ENCODE results near the gene CACNA2D3. TPM values are rescaled to one million over a fixed set of nuclear protein-coding genes. Genes with fewer than 3 reads are reported as not detected.

Gene CACNA2D3
- total RNA-seq, 4 donors from 2014 or later: 0.55 to 3.4 (median 1.6) TPM

GRCh38 chr3:54845011-54845410 is 722.7 kb downstream of the CACNA2D3 start:
- 43 to 44% methylated on average over 4 of the region's 4 CpGs for WGBS, 2 donors (ENCODE audit: low coverage in 1 of 2)
- no peak overlapping the region for H3K27ac ChIP-seq
- no peaks in the 10 kb centered on the region for H3K27me3 ChIP-seq
- H3K36me3 ChIP-seq: no peaks in the 10 kb centered on the region
- H3K4me1 ChIP-seq: no peaks in the 10 kb centered on the region
- in situ Hi-C loops (cut with MboI; ENCODE audit: low pct_ligation_motif_present in 1 of 4, low pct_unique_long_range_greater_than_20kb in 1 of 4, low sequenced_read_pairs in 3 of 4) (loop anchor here in 1 of 4 donors (25.0 kb wide), 1 partner anchor 433 kb away; no protein-coding TSS in a partner anchor), intact Hi-C loops (cut with DNase I; ENCODE audit: low total_unique reads) (no loop called here)
- no peak for TF ChIP-seq POLR2A (IDR thresholded peaks at IDR 0.05)
- no peak for TF ChIP-seq POLR2AphosphoS5 (IDR thresholded peaks at IDR 0.05)
- no peak for TF ChIP-seq CTCF (IDR thresholded peaks at IDR 0.05)
- no peak for TF ChIP-seq EP300 (IDR thresholded peaks at IDR 0.05; ENCODE audit: low read depth)
- H3K4me3 ChIP-seq: no peak overlapping the region
- DNase-seq: no peak
- no peaks in the 10 kb centered on the region for H3K9me3 ChIP-seq

- no peak for DNase-seq
- Histone ChIP-seq H3K9me3 (no peaks in the 10 kb centered on the region), H3K4me1 (no peaks in the 10 kb centered on the region), H3K27me3 (no peaks in the 10 kb centered on the region), H3K27ac (no peak overlapping the region), H3K4me3 (no peak overlapping the region), H3K36me3 (no peaks in the 10 kb centered on the region)
- 71 to 78% methylated on average over 3 to 5 of the region's 5 CpGs for WGBS, 2 donors (ENCODE audit: low coverage in 1 of 2)
- in situ Hi-C loops (cut with MboI; ENCODE audit: low pct_ligation_motif_present in 1 of 4, low pct_unique_long_range_greater_than_20kb in 1 of 4, low sequenced_read_pairs in 3 of 4) (loop anchor here in 1 of 4 donors (25.0 kb wide), 1 partner anchor 433 kb away; no protein-coding TSS in a partner anchor), intact Hi-C loops (cut with DNase I; ENCODE audit: low total_unique reads) (no loop called here)
- TF ChIP-seq CTCF (IDR thresholded peaks at IDR 0.05) (no peak), POLR2AphosphoS5 (IDR thresholded peaks at IDR 0.05) (no peak)
These were observed 723.2 kb downstream of the CACNA2D3 start for GRCh38 chr3:54845551-54845950.

GRCh38 chr3:54846119-54846518 is 723.8 kb downstream of the CACNA2D3 start:
- TF ChIP-seq EP300 (IDR thresholded peaks at IDR 0.05; ENCODE audit: low read depth) (no peak), POLR2AphosphoS5 (IDR thresholded peaks at IDR 0.05) (no peak), POLR2A (IDR thresholded peaks at IDR 0.05) (no peak), CTCF (IDR thresholded peaks at IDR 0.05) (no peak)
- no peak for DNase-seq
- intact Hi-C loops (cut with DNase I; ENCODE audit: low total_unique reads): no loop called here
- H3K27ac ChIP-seq: no peak overlapping the region
- in situ Hi-C loops (cut with MboI; ENCODE audit: low pct_ligation_motif_present in 1 of 4, low pct_unique_long_range_greater_than_20kb in 1 of 4, low sequenced_read_pairs in 3 of 4): loop anchor here in 1 of 4 donors (25.0 kb wide), 1 partner anchor 434 kb away; no protein-coding TSS in a partner anchor
- H3K36me3 ChIP-seq: no peaks in the 10 kb centered on the region
- H3K27me3 ChIP-seq: no peaks in the 10 kb centered on the region
- no peaks in the 10 kb centered on the region for H3K9me3 ChIP-seq
- H3K4me3 ChIP-seq: no peak overlapping the region
- 77 to 82% methylated on average over 4 of the region's 4 CpGs for WGBS, 2 donors (ENCODE audit: low coverage in 1 of 2)
- no peaks in the 10 kb centered on the region for H3K4me1 ChIP-seq

- WGBS, 2 donors (ENCODE audit: low coverage in 1 of 2): 84 to 90% methylated on average over 3 to 4 of the region's 4 CpGs
- no peaks in the 10 kb centered on the region for H3K36me3 ChIP-seq
- intact Hi-C loops (cut with DNase I; ENCODE audit: low total_unique reads) (no loop called here), in situ Hi-C loops (cut with MboI; ENCODE audit: low pct_ligation_motif_present in 1 of 4, low pct_unique_long_range_greater_than_20kb in 1 of 4, low sequenced_read_pairs in 3 of 4) (loop anchor here in 1 of 4 donors (25.0 kb wide), 1 partner anchor 435 kb away; no protein-coding TSS in a partner anchor)
- no peak overlapping the region for H3K4me3 ChIP-seq
- H3K27ac ChIP-seq: no peak overlapping the region
- no peaks in the 10 kb centered on the region for H3K4me1 ChIP-seq
- no peaks in the 10 kb centered on the region for H3K9me3 ChIP-seq
- no peak for TF ChIP-seq POLR2A (IDR thresholded peaks at IDR 0.05)
- TF ChIP-seq EP300 (IDR thresholded peaks at IDR 0.05; ENCODE audit: low read depth): no peak
- TF ChIP-seq CTCF (IDR thresholded peaks at IDR 0.05): no peak
- TF ChIP-seq POLR2AphosphoS5 (IDR thresholded peaks at IDR 0.05): no peak
- no peak for DNase-seq
- H3K27me3 ChIP-seq: no peaks in the 10 kb centered on the region
These were observed 725.0 kb downstream of the CACNA2D3 start for GRCh38 chr3:54847361-54847760.

Data from transverse colon (tissue), 4 donors.